DMS53 treated with DMSO at 0.1 percent for 48 hours (cell line): ENCODE data around the gene ETV6.

Experiments used
- DNase-seq: peaks from one replicate; lab custom pipeline; 2025; ENCODE audit not compliant: unreplicated experiment; lab: John Stamatoyannopoulos, UW

ETV6 gene

GRCh38 chr12:11689591-11690186 lies 40.2 kb downstream of the ETV6 start:
- no peak for DNase-seq

DNA sequence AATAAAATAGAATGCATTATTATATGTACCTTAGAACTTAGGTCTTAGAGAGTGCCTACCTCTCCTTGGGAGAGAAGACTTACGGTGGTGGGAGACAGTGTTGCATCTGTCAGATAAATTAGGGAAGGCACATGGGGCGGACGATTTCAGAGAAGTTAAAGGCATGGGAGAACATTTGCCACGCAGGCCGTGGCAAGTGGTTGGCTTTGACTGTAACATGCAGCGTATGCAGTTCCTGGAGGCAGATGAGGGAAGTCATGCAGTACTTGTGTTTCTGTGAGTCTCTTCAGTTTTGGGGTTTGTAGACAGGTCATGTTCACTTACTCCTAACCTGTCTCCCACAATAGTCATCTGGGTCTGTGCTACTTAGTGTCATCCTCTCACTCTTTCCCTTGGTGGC lies 43.6 kb downstream of the ETV6 start:
- no peak for DNase-seq

GRCh38 chr12:11693601-11694000 lies 44.1 kb downstream of the ETV6 start:
- DNase-seq, result no peak

- no peak for DNase-seq
These were observed 45.1 kb downstream of the ETV6 start for GRCh38 chr12:11694528-11694927.

DNA sequence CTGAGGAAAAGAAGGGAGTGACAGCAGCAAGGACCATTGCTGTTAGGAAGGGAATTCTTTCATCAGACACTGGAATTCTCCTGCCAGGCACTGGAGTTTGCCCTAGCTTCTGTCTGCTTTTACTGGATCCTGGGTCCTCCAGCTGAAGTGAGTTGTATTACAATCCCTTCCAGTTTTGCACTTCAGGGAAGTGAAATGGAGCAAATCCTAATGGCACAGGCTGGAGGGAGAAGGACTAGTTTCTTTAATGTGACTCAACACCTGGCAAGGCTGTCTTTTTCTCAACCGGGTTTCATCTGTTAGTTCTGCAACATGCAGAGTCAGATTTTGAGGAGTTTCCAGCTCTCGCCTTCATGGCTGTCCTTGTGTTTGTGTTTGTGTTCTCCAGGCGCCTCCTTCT lies 45.8 kb downstream of the ETV6 start:
- no peak for DNase-seq

DNA sequence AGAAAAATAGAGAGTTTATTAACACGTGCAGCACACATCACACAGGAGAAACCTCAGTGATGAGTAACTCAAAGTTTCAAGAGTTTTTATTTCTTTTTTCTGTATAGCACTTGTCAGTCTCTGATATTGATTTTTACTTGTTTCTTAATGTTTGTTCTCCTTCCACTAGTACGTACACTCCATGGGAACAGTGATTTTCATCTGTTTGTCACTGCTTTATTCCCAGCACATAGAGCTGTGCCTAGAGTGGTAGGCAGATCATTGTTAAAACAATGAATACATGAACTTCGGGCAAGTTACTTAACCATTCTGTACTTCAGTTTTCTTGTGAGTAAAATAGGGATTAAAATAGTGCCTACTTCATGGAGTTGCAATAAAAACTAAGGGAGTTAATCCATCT lies 46.6 kb downstream of the ETV6 start:
- DNase-seq, result no peak

GRCh38 chr12:11697131-11697530 lies 47.7 kb downstream of the ETV6 start:
- DNase-seq, result no peak

DNA sequence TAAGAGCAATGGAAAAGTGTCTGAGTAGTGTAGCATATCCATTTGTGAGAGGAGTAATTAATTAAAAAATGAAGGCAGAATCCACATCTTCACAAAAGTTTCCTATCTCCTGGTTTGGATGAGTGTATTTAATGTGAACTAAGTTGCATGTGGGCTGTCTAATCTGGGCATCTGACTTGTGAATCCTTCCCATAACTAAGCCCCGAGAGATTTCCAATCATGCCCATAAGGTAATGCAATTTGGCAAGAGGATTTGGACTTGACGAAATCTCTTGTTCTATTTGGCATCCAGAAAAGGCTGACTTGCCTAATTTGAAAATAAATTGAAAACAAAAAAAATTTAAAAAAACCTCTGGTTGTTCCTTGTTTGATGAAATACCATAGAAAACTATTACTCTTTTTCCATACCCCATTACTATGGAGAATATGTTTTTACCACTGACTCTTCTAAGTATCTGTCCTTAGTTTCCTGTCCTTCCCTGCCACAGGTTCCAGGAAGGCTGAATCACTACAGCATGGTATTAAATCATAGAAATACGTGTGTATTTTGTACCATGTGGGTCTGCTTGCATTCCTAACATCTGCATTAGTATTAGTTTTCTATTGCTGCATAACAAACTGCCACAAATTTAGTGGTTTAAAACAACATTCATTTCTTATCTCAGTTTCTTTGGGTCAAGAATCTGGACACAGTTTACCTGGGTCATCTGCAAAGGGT lies 48.4 kb downstream of the ETV6 start:
- DNase-seq, result no peak

- no peak for DNase-seq
These were observed 49.3 kb downstream of the ETV6 start for GRCh38 chr12:11698729-11699128.

DNA sequence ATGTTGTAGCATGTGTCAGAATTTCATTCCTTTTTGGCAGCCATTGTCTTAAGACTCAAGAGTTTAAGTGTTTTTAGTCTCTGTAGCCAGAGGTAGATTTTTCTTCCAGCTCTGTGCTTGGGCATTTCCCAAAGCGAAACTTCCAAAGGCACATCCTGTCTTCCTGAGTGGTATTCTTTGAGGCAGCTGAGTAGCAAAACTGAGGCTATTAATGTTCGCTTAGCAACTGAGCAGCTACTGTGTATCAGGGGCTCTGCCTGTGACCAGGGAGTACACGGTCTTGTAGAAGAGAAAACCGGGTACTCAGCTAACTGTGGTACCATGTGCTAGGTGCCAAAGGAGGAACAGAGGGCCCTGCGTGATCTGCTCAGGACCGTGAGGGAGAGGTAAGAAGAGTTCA lies 52.0 kb downstream of the ETV6 start:
- DNase-seq, result no peak

GRCh38 chr12:11702959-11703358 lies 53.5 kb downstream of the ETV6 start:
- no peak for DNase-seq

DNA sequence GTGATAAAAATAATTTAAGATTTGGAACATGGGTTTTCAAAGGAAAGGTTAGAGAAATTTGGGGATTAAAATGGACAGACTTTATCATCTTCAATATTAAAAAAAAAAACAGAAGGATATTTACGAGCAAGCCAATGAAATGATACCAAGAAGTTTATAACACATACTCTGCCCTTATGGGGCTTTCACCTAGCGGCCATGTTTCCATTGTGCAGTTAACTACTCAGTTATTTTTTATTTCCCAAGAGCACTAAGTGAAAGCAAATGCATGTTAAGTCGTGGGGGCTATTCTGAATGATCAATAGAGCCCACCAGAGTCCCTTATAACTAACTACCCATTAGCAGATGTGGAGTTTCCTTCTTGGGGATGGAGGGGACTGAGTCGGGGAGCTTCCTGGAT lies 53.9 kb downstream of the ETV6 start:
- no peak for DNase-seq

DNA sequence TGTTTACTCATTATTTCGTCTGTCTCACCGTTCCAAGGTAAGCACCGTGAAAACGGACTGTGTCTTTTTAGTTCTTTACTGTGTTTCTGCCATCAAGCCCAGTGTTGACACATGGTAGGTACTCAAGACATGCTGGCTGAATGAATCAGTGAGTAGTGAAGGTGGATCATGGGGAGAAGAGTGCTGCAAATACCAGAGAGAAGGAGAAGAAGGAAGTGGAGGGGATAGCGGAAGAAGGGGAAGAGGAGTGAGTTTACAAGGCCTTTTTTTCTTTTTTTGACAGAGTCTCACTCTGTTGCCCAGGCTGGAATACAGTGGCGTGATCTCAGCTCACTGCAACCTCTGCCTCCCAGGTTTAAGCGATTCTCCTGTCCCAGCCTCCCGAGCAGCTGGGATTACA lies 54.6 kb downstream of the ETV6 start:
- no peak for DNase-seq

DNA sequence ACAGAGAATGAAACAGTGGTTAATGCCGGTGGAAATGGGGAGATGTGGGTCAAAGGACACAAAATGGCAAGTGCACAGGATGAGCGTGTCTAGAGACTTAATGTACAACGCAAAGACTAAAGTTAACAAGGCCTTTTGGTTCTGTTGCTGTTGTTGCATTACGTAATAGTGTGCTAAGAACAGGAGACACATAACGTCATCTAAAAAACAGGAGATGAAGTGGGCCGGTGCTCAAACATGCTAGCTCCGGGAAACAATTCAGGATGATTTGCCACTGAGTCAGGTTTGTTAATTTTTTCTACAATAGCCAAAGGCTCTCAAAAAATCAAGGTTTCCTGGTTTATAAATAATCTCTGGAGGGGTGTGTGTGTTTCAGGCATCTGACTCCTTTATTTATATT lies 55.5 kb downstream of the ETV6 start:
- no peak for DNase-seq

- DNase-seq, result no peak
These were observed 57.3 kb downstream of the ETV6 start for GRCh38 chr12:11706509-11707379.

DNA sequence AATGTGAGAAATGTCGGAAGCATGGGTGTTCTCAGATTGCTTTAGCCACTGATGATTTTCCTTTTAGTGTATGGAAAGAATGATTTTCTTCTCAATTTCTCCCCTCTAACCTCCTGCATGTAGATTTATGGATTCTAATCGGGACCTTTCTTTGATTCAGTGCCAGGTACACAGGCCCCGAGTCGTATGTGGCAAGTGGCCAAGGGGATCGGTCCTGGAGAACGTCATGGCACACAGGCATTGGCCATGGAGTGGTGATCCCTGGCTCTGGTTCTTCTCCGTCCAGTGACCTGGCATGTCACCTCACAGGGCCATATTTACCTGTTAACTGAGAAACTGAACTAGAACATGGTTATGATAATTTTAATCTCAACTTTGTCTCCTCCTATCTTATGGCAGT lies 58.1 kb downstream of the ETV6 start:
- no peak for DNase-seq

DNA sequence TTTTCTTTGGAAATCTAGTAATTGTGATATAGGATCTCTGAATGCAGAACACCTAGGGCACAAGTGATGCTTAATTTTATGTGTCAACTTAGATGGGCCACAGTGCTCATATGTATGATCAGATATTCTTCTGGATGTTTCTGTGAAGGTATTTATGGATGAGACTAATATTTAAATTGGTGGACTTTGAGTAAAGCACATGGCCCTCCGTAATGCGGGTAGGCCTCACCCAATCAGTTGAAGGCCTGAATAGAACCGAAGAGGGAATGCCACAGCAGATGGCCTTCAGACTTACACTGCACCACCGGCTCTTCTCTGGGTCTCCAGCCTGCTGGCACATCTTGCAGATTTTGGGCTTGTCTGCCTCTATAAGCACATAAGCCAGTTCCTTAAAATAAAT lies 60.0 kb downstream of the ETV6 start:
- DNase-seq, result no peak

DNA sequence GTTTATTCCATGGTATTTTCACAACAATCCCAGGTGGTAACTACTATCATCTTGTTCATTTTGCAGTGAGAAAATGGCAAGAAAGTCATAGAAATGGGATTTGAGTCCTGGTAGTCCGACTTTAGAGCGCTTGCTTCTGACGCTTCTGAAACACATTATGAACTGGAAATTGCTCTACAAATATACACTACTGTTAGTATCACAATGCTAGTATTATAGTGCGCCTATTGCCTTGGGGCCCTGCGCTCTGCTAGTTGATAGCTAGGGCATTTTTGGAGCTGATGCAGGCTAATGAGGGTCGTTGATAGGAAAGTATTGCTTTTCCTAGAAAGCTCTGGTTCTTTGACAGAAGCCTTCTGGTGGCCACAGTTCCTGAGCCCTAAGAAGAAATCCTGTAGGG lies 61.0 kb downstream of the ETV6 start:
- no peak for DNase-seq

DNA sequence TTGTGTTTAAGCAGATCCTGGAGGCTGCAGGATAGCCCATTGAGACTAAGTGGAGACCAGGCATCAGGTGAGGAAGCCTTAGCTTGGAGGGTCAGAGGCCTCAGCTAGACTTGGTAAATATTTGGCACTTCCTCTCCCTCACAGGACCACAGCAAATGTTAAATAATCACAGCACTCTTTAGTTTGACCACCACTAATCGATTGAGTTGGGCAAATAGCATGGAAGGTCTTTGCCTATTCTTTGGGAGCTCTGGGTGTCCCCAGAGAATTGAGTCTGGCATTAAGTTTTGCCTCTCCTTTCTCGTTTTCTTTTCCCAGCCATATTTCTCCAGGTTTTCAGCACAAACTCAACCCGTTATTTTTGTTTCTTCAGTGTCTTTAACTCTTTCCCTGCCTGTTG lies 61.4 kb downstream of the ETV6 start:
- no peak for DNase-seq

DNA sequence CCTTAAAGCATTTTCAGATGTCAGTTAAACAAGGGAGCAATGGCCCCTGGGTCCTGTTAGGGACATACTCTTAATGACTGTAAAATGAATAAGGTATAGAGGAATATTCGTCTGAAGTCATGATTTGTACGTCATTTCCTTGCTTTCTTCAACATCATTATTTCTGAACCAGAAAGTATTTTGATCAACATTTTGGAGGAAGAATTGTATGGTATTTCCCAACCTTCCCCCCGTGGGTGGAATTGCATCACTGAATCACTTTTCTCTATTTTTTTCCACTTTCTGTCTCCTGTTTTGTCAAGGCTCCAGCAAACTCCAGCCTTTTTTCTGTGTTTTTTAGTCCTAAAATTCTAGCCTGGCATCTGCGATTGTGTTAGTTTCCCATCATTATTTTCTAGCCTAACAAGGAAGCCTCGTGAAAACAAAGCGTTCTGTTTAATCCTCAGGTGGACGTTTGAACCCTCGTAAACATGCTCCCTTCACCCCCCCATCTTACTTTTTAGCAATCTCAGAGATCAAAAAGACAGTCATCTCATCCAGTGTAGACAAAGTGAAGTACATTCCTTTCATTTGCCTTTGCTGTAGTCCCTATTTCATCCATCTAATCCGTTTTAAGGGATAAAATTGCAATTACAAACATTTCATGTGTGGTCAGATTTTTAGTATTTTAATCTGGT lies 62.3 kb downstream of the ETV6 start:
- DNase-seq, result no peak

DNA sequence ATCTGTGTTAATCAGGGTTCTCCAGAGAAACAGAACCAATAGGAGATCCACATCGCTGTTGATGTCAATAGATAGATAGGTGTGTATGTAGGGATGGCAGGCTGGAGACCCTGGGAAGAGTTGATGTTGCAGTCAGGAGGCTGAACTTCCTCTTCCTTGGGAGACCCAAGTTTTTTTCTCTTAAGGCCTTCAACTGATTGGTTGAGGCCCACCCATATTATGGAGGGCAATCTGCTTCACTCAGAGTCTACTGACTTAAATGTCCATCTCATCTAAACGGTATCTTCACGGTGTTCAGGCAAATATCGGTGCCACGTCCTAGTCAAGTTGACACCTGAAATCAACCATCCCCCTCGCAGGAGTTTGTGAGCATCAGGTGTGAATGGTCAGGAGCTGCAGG lies 63.0 kb downstream of the ETV6 start:
- DNase-seq, result no peak

DNA sequence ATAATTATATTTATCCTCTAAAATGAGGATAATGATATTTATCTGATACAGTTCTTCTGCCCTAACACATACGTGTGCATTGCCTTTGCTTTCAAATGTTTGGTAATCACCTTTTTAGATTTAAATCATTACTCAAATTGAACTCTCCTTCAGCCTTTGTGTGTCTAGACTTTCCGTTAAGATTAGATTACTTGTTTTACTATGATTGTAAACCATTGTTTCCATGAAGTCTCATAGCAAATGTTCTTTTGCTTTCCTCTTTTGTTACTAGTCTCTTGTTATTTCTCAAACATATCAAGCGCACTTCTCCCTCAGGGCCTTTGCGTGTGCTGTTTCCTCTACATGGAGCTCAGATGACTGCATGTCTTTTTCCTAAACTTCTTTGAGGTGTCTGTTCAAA lies 63.7 kb downstream of the ETV6 start:
- DNase-seq, result no peak
